Heart left ventricle (tissue), 16 donors: ENCODE results near the gene LEMD1. TPM values are rescaled to one million over a fixed set of nuclear protein-coding genes. Genes with fewer than 3 reads are reported as not detected.

ENCODE experiments used
- ATAC-seq, 4 donors: fragments of 200-7000 bp; cut with Tn5 transposase; one replicate each; pipeline ENCODE4 v1.9.1; 2020 to 2022; ENCODE audit warnings: moderate library complexity in 4 of 4, mild to moderate bottlenecking in 3 of 4, moderate number of reproducible peaks in 1 of 4
- DNase-seq, 5 donors: peaks; one replicate each; pipeline ENCODE4 v3.0.0-alpha.2; 2020
- H3K27ac ChIP-seq, 12 donors: fragments of 200-600 bp; sonication (generic) in 4 of 12; one replicate each; pipeline versions ENCODE4 v1.5.0 to v1.8.0; 2016 to 2022; ENCODE audit warnings: mild to moderate bottlenecking in 2 of 12
- H3K27me3 ChIP-seq, 9 donors: fragments of 200-600 bp; sonication (generic) in 2 of 9; one replicate each; pipeline versions ENCODE4 v1.5.1 to v1.8.0; 2016 to 2022; ENCODE audit warnings: mild to moderate bottlenecking in 3 of 9
- H3K36me3 ChIP-seq, 9 donors: fragments of 200-600 bp; sonication (generic) in 2 of 9; one replicate each; pipeline versions ENCODE4 v1.5.0 to v1.8.0; 2018 to 2022; ENCODE audit warnings: mild to moderate bottlenecking in 2 of 9
- H3K4me1 ChIP-seq, 12 donors: fragments of 200-600 bp; sonication (generic) in 4 of 12; one replicate each; pipeline versions ENCODE4 v1.5.0 to v1.8.0; 2016 to 2022; ENCODE audit warnings: mild to moderate bottlenecking in 3 of 12
- H3K4me3 ChIP-seq, 12 donors: fragments of 200-600 bp; sonication (generic) in 4 of 12; one replicate each; pipeline versions ENCODE4 v1.5.0 to v1.8.0; 2017 to 2022; ENCODE audit warnings: mild to moderate bottlenecking in 9 of 12, moderate library complexity in 4 of 12
- H3K9me3 ChIP-seq, 12 donors: fragments of 200-600 bp; sonication (generic) in 4 of 12; one replicate each; pipeline versions ENCODE4 v1.5.0 to v1.8.0; 2016 to 2022; ENCODE audit warnings: mild to moderate bottlenecking in 1 of 12
- POLR2A ChIP-seq, 2 donors: fragments of 450-650 bp; IDR thresholded peaks; one replicate each; pipeline ENCODE4 v1.6.1; 2017; ENCODE audit warnings: antibody characterized with exemption in 2 of 2, mild to moderate bottlenecking in 2 of 2, moderate library complexity in 2 of 2
- WGBS, 4 donors: extraction: QIAGEN DNeasy Blood & Tissue Kit in 2 of 4; methylation state at CpG; one replicate each; pipeline versions ENCODE4 v1.1.5 to v1.1.7; 2013 to 2018; 5-methylcytosine and 5-hydroxymethylcytosine counted together
- intact Hi-C, 10 donors: fragments of 100-400 bp; cut with DNase I; formaldehyde crosslinking; loops; one replicate each; pipeline versions ENCODE4 v1.11.1 to v1.14.2; 2022
- polyA plus RNA-seq, 2 donors: library from polyadenylated mRNA; stranded (reverse); fragments of 200-250 nt; gene quantifications; one replicate each; pipeline ENCODE4 v1.2.3, GENCODE V29; 2013
- total RNA-seq, 9 donors: library from RNA; depleted of rRNA in 2 of 9; stranded (reverse); fragments of >200 nt in 2 of 9; fragmentation: NEBNext Ultra II Directional in 3 of 9; extraction: Animal tissue kit (Norgen Biotek cat#: 25700) in 3 of 9; gene quantifications; one replicate each; pipeline versions ENCODE4 v1.1.0 to v1.2.4, GENCODE V29; 2016 to 2023
- TF ChIP-seq, protein P1 (sequence below), 12 donors: fragments of 200-600 bp; sonication (generic) in 4 of 12; IDR thresholded peaks; one replicate each; pipeline versions ENCODE4 v1.5.0 to v1.8.0; 2018 to 2022; ENCODE audit warnings: antibody characterized with exemption in 12 of 12, mild to moderate bottlenecking in 5 of 12
- donor health status: ischemic (EF 13 %, LVEDD 7.1; RV severe dilation, severe dysfunction).
- donor health status: healthy with polysubstance abuse.
- donor health status: DM: no; HTN: yes; CAD: no.
- donor health status: DM: no; HTN: no; CAD: no.
- donor health status: ischemic (EF 25% LVEDD 6.9; RV normal size, moderate dysfunction).
- donor health status: ischemic (EF 25% LVEDD 5.7; RV mildly dilated, moderate dysfunction).
- donor health status: healthy.
- donor health status: DM: yes; HTN: yes; CAD: no.
- donor health status: ischemic (EF 35%, LVEDD 5.7; RV mildly dilated, moderate dysfunction).
- donor health status: nonischemic (EF 11% LVEDD 7.7; RV severe dilation, severe dysfunction).
- donor health status: DM: yes; HTN: yes; CAD: no.
- donor health status: PGD.
- donor health status: ischemic (EF 29% LVEDD 5.4; RV normal size, mild dysfunction).
- donor health status: nonischemic (EF 23%, LVEDD 6.1; RV moderate dilation, normal function).

LEMD1 gene
- total and polyA plus RNA-seq, 11 donors, result 2.5 TPM; not detected in 10

DNA sequence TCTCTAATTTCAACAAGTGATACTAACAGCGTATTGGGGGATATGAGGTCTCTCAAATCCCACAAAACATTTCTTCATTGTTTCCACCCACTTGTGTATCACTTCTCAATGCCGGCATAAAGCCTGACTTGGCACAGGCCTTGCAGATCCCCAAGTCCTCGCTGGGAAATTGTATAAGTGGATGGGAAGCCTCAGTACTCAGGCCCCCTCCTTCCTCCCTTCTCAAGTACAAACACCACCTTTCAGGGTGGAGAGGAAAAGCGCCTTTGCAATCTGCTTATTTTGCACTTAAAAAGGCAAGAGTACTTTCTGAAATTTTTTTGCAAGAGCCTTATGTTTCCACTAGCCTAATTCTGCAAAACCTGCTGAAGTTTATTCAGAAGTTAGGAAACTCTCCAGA is 39.3 kb downstream of the LEMD1 start:
- Histone ChIP-seq H3K9me3 (no peaks in the 10 kb centered on the region), H3K4me1 (no peaks in the 10 kb centered on the region), H3K27ac (no peak overlapping the region), H3K4me3 (no peak overlapping the region), H3K27me3 (peaks cover 0 to 24% (median 0%) of the 10 kb centered on the region in 9 donors), H3K36me3 (no peaks in the 10 kb centered on the region)
- ATAC-seq (no peak), DNase-seq (no peak)
- TF ChIP-seq, protein P1, sequence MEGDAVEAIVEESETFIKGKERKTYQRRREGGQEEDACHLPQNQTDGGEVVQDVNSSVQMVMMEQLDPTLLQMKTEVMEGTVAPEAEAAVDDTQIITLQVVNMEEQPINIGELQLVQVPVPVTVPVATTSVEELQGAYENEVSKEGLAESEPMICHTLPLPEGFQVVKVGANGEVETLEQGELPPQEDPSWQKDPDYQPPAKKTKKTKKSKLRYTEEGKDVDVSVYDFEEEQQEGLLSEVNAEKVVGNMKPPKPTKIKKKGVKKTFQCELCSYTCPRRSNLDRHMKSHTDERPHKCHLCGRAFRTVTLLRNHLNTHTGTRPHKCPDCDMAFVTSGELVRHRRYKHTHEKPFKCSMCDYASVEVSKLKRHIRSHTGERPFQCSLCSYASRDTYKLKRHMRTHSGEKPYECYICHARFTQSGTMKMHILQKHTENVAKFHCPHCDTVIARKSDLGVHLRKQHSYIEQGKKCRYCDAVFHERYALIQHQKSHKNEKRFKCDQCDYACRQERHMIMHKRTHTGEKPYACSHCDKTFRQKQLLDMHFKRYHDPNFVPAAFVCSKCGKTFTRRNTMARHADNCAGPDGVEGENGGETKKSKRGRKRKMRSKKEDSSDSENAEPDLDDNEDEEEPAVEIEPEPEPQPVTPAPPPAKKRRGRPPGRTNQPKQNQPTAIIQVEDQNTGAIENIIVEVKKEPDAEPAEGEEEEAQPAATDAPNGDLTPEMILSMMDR (IDR thresholded peaks at IDR 0.05), result no peak
- no peak for TF ChIP-seq POLR2A (IDR thresholded peaks at IDR 0.05)
- 73 to 82% (median 79%) methylated on average over 4 of the region's 4 CpGs for WGBS, 4 donors
- intact Hi-C loops, result no loop called here

DNA sequence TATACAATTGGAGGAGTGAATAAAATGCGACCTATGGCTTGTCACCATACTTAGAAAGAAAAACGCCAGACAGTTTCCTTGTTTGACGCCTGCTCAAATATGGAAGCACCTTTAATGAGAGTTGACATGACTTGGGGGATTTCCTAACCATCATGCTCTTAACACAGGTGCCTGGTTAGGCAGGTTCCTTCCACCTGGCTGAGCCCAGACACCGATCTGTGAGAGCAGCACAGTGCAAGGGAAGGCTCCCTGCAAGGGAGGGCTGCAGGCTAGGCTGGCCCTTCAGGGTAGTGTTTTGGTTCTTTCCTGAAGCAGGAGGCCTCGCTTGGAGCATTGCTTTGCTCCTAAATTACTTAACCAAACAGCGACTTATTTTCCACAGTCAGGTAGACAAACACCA is 40.6 kb downstream of the LEMD1 start:
- 84 to 97% (median 92%) methylated on average over 6 of the region's 6 CpGs for WGBS, 4 donors
- Histone ChIP-seq H3K9me3 (no peaks in the 10 kb centered on the region), H3K27ac (no peak overlapping the region), H3K27me3 (peaks cover 0 to 24% (median 0%) of the 10 kb centered on the region in 9 donors), H3K4me1 (no peaks in the 10 kb centered on the region), H3K36me3 (no peaks in the 10 kb centered on the region), H3K4me3 (no peak overlapping the region)
- DNase-seq (no peak), ATAC-seq (no peak)
- intact Hi-C loops, result no loop called here
- TF ChIP-seq POLR2A (IDR thresholded peaks at IDR 0.05), result no peak
- TF ChIP-seq, protein P1 (IDR thresholded peaks at IDR 0.05), result no peak

DNA sequence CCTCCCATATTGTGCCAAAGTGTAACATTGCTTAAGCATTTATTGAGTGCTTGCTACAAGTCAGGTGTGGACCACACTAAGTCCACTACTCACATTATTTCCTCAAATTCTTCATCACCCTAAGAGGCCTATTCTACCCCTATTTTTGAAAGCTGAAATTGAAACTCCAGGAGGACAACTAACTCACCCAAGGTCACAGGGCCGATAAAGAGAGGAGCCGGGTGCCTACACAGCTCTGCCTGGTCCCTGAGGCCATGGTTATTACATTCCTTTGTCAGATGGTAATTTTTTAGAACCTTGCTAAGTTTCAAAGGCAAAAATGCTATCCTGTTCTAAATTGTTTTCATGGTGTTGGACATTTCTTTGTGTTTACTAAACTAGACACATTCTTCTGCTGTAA is 41.0 kb downstream of the LEMD1 start:
- no peak for ATAC-seq
- Histone ChIP-seq H3K4me3 (no peak overlapping the region), H3K4me1 (peaks cover 0 to 2% (median 0%) of the 10 kb centered on the region in 12 donors), H3K27ac (no peak overlapping the region), H3K9me3 (no peaks in the 10 kb centered on the region), H3K36me3 (no peaks in the 10 kb centered on the region), H3K27me3 (peaks cover 0 to 24% (median 0%) of the 10 kb centered on the region in 9 donors)
- WGBS, 4 donors, result 42 to 80% (median 60%) methylated on average over 2 of the region's 2 CpGs
- no peak for DNase-seq
- intact Hi-C loops, result no loop called here
- TF ChIP-seq, protein P1 (IDR thresholded peaks at IDR 0.05), result no peak
- no peak for TF ChIP-seq POLR2A (IDR thresholded peaks at IDR 0.05)

DNA sequence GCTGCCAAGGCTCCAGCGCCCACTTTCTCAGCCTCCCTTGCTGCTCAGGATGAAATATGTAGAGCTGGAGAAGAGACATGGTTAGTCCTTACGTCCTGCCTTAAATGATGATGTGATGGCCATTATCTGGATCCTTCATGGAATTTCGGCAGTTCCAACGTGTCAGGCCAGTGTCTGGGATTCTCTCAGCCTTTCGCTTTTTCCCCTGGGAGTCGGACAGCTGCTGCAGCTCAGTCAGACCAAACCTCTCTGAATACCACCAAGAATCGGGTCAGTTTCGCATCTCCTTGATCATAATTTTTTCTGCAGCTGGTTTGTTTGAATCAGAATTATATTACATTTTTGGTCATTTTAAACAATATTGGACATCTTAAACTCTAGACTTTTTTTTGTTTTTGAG is 42.8 kb downstream of the LEMD1 start:
- H3K9me3 ChIP-seq, result no peaks in the 10 kb centered on the region
- H3K4me1 ChIP-seq, result peaks cover 0 to 9% (median 0%) of the 10 kb centered on the region in 12 donors
- no peak overlapping the region for H3K27ac ChIP-seq
- intact Hi-C loops, result no loop called here
- no peak for ATAC-seq
- TF ChIP-seq, protein P1 (IDR thresholded peaks at IDR 0.05), result no peak
- TF ChIP-seq POLR2A (IDR thresholded peaks at IDR 0.05), result no peak
- no peak for DNase-seq
- H3K4me3 ChIP-seq, result no peak overlapping the region
- peaks cover 0 to 39% (median 3%) of the 10 kb centered on the region in 9 donors for H3K27me3 ChIP-seq
- H3K36me3 ChIP-seq, result no peaks in the 10 kb centered on the region
- 53 to 70% (median 65%) methylated on average over 8 of the region's 8 CpGs for WGBS, 4 donors
